Stimulated activated CD4-positive, alpha-beta T cell treated with anti-CD3 and anti-CD28 coated beads, Interleukin-4, amount 100 ng/mL, for 24 hours (primary cell): ENCODE measurements around the gene CTNNA3.

ENCODE experiments used
- DNase-seq: peaks from one replicate; pipeline ENCODE4 v3.0.0-alpha.2; 2020

The CTNNA3 gene

DNA sequence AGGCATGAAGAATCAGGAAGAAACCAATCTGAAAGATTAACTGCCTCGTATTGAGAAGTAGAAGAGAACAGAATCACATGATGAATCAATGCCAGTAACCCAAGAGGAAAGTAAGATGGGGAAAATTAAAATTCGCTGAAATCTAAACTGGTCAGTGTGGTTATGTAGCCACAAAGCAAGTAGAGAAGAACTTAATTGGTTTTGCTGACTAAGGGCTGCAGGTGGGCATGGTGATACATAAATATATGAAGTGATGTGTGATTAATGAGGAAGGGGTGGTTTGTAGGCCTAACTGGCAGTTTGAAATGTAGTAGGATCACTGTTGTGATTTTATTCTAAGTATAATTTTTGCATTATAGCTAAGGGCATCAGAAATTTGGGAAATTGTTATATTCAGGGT is 853.6 kb downstream of the CTNNA3 start:
- no peak for DNase-seq

- DNase-seq = no peak
These were observed 857.3 kb downstream of the CTNNA3 start for GRCh38 chr10:66838656-66839055.

DNA sequence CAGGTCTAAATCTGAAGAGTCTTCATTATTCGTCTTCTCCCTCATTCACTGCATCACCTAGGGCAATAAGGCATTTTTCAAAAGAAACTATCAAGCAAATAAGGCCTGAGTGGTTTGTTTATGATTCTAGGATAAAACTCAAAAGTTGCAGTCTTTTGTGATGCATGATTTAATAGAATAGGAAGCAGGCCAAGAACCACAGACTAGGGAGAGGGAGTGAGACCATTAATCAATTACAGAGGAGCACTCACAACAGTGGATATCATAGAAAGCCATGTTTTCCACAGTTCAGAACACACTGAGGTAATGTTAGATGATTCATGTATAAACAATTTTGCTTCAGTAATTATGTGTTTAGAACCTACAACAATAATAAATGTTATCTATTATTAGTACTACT is 858.0 kb downstream of the CTNNA3 start:
- DNase-seq = no peak

DNA sequence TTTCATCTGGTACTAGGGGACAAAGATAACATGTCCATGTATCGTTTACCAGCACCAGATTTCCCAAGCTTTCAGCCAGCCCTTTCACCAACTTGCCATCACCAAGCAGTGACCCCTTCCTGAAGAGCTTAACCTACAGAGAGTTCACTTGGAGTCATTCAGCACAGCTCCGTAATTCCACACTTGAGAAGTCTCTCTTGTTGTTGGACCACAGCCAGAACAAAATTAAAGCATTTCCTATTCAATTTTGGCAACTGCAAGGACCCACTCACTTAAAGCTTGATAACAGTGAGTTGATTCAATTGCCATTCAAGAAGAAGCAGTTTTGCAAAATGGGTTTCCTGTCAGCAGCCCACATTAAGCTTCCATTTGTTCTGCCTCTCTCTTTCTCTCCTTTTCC is 858.7 kb downstream of the CTNNA3 start:
- DNase-seq = no peak

GRCh38 chr10:66836771-66837170 is 859.2 kb downstream of the CTNNA3 start:
- DNase-seq = no peak

DNA sequence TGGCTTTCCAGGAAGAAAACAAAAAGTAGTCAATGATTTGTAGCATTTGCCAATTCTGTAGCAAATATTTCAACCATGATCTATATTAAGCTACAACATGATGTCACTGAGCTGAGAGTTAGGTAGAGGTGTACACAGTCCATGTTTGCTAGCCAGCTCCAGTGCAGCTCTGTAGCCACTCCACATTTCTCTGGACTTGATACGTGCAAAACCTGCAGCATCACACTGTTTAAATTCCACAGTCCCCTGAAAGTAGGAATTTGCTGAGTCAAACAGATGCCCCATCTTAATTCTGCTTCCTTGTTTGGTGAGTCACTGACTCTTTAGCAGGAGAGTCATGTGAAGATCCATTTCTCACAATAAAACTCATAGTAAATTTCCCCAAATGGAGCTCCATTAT is 859.9 kb downstream of the CTNNA3 start:
- DNase-seq = no peak

DNA sequence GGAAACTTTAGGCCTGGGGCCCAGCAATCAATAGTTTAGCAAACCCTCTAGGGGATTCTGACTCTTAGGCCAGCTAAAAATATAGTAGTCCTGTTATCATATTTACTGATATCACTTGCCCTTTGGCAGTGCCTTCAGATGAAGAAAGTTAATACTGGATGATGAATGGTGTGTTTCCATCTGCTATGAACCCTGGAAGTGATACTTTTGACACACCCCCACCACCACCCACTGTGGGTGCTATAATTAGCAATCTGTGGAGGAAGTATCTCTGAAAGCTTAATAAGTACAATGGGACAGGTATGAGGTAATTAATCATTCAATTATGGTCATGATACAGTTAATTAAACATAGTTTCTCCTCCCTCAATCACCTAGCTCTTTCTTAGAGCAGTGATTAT is 860.6 kb downstream of the CTNNA3 start:
- no peak for DNase-seq

DNA sequence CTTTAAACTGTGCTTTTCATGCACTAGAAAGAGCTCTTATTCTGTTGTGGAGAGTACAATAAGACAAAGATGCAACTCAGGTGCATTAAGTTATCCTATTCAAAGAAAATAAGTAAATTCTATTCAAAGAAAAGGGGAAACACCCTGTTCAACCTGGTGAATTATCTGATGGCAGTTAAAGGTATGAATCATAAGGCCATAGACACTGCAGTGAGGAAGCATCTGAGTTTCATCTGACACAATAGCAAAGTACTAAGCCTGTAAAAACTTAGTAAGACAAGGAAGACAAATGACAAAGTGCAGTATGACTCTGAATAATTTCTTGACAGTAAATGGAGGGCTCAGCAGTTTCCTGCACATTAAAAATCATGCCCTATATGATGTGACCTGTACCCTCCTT is 861.2 kb downstream of the CTNNA3 start:
- DNase-seq = no peak

DNA sequence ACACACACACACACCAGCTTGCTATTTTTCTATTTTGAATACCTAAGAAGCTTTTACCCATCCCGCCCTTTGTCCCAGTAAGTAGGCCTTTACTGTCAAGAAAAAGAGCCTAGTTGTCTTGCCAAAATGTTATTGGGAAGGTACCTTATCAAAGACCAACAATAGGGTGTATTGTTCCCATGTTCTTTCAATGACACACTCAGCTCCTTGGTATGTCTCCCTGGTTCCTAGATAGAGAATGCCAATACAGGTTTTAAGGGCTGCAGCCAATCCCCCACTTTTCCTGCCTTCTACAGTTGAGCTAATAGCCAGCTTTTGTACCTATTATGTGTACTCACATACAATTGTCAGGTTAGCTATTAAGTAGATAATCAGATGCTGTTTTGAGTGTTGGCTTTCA is 862.1 kb downstream of the CTNNA3 start:
- no peak for DNase-seq

DNA sequence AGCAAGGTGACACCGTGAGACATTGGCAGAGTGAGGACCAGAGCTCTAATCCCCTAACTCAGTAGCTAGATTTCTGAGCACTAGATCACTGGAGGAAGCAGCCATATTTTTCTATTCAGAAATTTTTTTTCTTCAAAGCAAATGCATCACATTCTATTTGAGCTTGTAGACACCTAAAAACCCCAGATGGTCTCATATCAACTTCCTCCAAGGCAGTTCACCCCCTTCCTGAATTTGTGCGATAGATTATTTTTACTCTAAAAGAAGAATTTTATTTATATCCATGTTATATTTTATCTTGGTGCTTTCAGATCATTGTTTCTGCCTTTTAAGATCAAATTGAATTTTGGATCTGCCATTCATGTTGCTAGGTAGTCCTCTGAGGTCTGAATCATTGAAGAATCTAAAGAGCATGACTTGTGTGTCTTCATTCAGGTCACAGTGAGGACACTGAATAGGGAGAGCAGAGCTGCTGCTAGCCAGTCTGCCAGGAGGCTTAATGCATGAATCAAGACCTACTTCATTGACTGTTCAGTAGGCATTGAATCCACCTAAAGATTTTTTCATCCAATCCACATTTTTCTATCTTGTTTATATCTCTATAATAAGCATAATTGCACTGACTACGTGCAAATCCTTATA is 863.1 kb downstream of the CTNNA3 start:
- DNase-seq = no peak

- DNase-seq = no peak
These were observed 867.0 kb downstream of the CTNNA3 start for GRCh38 chr10:66828957-66829356.

- no peak for DNase-seq
These were observed 868.6 kb downstream of the CTNNA3 start for GRCh38 chr10:66827353-66827752.

DNA sequence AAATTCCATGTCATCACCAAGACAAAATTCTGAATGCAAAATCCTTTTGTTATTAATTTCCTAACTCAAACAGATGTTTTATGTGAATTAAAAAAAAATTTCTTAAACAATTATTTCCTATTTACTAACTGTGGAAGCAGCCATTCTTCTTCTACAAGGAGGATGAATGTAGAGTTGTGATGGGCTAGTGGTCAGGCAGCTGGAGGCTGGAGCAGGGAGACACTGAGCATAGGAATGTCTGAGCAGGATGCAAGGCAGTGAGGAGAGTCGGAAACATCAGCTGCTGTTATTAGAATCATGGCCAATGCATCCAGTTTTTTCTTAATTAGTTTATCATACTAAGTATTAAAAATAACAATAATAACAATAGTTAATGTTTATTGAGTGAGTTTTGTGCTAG is 872.7 kb downstream of the CTNNA3 start:
- no peak for DNase-seq

DNA sequence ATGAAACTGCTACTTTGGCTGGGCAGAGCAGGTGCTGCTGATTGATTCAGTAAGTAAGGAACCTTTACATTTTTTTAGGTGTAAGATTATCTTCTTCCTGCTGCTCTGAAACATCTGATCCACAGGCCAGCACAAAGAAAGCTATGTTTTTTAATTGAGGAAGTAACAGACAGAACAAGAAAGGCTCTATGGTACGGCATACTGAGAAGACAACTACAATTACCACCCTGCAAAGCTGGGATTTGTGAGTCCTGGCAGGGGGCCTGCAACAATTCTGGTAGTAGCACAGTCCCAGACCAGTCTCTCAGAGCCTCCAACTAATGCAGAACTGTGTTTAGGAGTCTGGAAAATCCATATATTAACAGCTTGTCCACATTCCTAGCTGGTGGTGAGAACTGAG is 873.2 kb downstream of the CTNNA3 start:
- no peak for DNase-seq

DNA sequence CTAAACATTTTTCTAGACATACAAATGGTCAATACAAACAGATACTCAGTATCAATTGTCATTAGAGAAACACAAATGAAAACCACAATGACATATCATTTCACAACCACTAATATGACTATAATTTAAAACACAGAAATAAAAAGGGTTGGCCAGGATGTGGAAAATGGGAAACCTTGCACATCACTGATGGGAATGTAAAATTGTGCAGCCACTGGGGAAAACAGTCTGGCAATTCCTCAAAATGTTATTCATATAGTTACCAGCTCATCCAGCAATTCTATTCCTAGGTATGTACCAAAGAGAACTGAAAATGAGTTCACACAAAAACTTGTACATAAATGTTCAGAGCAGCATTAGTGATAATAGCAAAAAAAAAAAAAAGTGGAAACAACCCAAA is 876.3 kb downstream of the CTNNA3 start:
- no peak for DNase-seq

DNA sequence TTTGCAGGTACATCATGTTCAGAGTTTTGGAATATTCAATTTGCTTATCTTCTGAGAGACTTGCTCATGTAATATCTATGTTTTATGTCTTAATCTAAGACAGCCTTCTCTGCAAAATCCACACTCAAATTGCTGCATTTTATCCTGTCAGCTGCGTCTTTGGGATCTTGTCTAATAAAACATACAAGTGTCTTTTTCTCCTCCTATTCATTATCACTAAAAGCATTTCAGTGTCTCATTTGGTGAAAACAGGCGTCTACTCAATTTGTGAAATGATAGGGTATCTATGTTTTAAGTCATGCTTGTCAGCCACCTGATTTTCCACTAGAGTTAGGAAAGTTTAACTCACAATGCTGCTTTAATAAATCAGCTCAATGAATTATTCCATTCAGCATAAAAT is 882.9 kb downstream of the CTNNA3 start:
- DNase-seq = no peak

- no peak for DNase-seq
These were observed 884.8 kb downstream of the CTNNA3 start for GRCh38 chr10:66811211-66811610.

DNA sequence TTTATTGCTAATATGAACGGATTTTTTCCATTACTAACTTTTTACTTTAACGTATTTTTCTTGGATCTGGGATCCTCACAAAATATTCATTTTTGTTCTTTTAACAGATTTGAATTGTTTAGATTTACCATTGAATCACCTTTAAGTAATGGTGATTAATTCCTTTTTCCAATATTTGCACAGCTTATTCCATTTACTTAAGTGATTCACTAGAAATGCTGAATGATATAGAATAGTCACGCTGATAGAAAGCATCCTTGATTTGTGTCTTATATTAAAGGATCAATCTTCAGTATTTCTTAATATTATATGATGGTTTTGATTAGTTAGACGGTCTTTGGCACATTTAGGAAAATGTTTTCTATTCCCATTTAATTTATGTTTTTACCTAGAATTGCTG is 886.6 kb downstream of the CTNNA3 start:
- DNase-seq = no peak

DNA sequence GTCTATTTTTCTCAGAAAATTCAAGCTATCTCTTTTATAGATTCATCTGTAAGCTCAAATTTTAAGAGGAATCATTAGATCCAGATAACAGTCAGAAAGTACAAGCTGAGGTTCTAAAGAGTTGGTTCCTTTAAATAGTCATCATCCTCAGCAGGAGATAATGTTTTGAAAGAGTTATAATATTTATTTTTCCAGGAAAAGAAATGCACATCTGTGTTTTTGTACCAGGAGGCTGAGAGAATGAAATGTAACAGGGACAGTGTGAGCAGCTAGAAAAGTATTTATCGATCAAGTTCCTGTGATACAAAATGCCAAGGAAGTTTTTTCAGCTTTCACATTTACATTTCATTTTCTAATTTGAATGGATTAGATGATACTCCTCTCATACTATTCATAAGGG is 890.4 kb downstream of the CTNNA3 start:
- DNase-seq = no peak

GRCh38 chr10:66804962-66805361 is 891.0 kb downstream of the CTNNA3 start:
- DNase-seq = no peak

DNA sequence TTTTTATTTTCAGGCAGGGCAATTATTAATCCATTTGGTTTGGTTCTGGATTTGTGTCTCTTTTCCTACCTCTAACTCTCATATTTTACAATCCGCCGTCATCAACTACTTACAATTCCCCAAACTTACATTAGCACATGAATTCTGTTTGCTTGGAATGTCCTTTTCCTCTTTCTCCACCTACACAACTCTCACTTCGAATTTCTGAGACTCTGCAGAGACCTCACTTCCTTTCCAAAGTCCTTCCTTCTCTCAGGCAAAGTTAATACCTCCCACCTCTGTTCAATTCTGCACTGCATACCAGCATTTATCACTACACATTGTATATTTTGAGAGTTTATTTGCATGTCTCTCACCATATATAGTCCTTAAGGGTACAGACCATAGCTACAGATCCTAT is 892.8 kb downstream of the CTNNA3 start:
- no peak for DNase-seq

DNA sequence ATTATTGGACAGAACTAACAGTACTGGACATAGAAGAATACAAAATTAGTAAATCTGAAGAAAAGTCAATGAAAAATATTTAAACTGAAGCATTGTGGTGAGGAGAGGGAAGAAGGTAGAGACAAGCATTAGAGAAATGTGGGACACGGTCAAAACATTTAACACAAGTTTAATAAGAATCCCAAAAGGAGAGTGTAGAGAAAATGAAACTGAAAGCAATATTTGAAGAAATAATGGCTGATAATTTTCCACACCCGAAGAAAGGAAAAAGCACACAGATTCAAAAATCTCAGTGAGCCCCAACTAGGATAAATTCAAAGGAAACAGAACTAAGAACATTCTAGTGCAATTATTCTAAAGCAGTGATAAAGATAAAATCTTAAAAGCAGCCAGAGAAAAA is 896.5 kb downstream of the CTNNA3 start:
- no peak for DNase-seq

DNA sequence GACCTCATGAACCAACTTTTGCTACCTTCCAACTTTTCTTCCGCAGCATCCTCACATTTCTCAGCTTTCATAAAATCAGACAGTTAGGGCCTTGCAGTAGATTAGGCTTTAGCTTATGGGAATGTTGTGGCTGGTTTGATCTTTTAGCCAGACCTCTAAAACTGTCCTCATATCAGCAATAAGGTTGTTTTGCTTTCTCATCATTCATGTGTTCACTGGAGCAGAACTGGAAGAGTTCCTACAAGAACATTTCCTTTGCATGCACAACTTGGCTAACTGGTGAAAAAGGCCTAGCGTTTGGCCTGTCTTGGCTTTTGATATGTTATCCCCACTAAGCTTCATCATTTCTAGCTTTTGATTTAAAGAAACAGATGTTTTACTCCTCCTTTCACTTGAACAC is 900.1 kb downstream of the CTNNA3 start:
- no peak for DNase-seq

DNA sequence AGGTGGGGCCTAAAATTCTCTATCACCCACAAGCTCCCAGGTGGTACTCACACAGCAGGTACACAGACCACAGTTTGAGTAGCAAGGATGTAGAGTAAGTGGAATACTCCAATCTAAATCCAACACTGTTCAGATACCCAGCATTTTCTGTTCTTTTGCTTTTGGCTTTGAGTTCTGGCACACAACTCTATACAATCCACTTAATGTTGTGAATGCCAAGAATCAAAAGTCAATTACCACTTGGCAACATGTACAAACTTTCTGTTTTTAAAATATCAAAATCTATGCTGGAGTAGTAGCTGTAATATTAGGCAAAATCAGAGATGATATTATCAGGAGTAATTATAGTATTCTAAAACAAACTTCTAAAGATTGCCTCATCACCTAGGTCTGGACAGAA is 903.6 kb downstream of the CTNNA3 start:
- DNase-seq = no peak

DNA sequence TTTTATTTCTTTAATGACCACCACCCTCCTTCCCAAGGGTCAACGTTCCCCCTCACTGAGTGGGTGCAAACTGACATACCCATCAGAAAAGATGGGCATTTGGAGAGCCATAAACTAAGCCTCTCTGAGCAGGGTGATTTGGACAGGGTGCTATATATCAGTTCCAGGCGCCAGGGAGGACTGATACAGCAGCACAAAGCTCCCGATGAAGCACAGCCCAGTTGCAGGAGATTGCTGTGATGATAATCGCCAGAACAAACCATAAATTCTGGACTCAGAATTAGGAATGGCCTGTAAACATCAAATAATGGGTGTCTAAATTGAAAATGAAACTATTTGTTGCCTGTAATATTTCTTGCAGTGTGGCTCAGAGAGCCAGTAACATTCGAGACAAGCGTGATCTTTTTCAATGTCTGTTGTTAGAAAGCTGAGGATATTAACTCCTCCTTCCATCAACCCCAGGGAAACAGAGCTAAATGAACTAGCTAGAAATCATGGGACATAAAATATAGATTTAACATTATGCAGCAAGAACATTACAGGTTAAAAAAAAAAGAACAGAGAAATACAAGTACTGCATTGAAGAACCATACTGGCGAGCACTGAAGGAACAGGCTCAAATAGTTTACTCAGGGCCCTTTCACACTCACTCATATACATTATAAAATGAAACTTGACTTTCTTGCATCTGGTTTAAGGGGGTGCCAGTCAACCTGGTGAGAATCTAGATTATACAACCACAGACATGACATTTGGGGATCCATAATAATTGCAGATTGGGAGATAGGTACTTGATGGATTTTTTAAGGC is 907.6 kb downstream of the CTNNA3 start:
- no peak for DNase-seq
